WI38 (cell line): ENCODE measurements around the gene CNTN1.

Experiments
- H3K4me3 ChIP-seq: 2 replicates; pipeline ENCODE4 v1.5.1; 2011; ENCODE audit warnings: low read depth, mild to moderate bottlenecking, control low read depth, low read length
- CTCF ChIP-seq: IDR thresholded peaks from 2 replicates; pipeline ENCODE4 v1.5.1; 2012; ENCODE audit warnings: low read depth, mild to moderate bottlenecking, control low read depth, low read length

Gene CNTN1

DNA sequence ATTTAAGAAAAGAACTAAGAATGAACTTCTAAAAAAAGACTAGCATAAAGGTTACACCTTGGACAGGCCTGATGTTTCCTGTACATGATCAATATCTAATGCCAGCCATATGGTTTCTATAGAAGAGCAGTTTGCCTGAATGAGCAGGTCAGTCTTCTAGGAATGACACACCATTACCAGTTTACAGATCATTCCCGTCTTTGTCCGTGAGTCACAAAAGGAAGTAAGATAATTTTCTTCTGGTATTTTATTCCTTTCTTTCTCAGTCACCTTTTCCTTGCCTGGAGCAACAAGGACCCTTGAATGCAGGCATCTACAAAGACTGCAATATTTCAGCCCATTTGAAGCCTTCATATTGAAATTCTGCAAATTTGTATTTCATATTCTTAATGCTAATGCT lies 44.6 kb upstream of the CNTN1 start:
- no peak for TF ChIP-seq CTCF
- no peak overlapping the region for H3K4me3 ChIP-seq

DNA sequence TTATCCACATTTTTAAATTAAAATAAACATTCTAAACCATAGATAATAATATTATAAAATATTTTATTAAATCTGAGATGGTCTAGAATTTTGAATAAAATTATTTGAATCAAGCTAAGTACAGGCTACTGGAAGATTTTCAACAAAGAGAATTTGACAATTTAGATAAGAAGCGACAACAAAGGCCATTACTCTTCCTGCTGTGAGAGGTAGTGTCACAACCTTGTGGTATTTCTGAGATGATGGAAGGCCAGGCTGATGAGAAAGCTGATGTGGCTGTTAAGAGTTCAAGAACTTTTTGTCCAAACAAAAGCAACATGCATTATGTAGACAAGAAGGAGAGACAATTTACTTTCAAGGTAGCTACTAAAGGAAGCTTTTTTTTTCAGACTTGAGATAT lies 43.7 kb upstream of the CNTN1 start:
- no peak for TF ChIP-seq CTCF
- H3K4me3 ChIP-seq = no peak overlapping the region

DNA sequence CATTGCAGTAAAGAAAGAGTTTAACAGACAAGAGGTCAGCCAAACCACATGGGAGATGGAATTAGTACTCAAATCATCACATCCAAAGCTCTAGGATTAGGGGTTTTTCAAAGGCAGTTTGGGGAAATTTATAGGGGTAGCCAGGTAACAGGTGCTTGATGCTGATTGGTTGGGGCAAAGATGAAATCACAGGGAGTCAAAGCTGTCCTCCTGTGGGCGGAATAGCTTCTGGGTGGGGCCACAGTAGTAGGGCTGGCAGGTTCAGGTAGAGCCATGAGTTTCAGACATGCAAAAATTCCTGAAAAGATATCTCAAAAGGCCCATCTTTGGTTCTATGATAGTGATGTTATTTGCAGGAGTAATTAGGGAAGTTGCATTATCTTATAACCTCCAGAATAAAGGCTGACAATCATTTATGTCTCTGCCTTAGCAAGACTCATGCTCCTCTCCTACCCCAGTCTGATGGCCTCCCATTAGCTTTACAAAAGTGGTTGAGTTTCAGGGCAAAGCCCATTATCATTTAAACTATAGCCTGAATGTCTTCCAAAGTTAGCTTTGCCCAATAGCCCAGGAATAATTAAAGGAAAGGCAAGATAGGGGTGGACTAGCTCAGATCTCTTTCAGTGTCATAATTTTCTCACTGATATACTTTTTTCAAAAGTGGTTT lies 42.1 kb upstream of the CNTN1 start:
- no peak for TF ChIP-seq CTCF
- no peak overlapping the region for H3K4me3 ChIP-seq

GRCh38 chr12:40655451-40655850 lies 36.8 kb upstream of the CNTN1 start:
- TF ChIP-seq CTCF = no peak
- no peak overlapping the region for H3K4me3 ChIP-seq

GRCh38 chr12:40662366-40662765 lies 29.9 kb upstream of the CNTN1 start:
- no peak overlapping the region for H3K4me3 ChIP-seq
- TF ChIP-seq CTCF = no peak

GRCh38 chr12:40663781-40664180 lies 28.5 kb upstream of the CNTN1 start:
- no peak for TF ChIP-seq CTCF
- H3K4me3 ChIP-seq = no peak overlapping the region

DNA sequence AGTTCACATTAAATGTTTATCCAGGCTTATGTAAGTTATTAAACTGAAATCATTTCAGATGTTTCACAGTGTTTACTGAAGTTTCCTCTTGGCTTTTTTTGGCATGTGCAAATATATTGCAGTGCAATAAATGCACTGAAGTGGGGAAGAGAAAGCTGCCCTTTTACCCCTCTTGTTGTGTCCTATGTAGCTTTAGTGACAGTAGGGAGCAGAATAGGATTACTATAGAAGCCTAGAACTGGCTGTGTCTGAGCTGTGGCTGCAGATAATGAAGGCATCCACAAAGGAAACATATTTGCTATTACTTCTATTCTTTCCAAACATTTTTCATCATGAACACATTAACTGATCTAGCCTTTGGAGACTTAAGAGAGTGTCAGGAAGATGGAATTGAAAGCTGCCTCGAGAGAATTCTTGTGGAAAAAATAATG lies 24.1 kb upstream of the CNTN1 start:
- no peak for TF ChIP-seq CTCF

More for the DNA sequence above, 24.1 kb upstream of the CNTN1 start:
- no peak overlapping the region for H3K4me3 ChIP-seq
